ENCODE results near the gene PPM1D.
A peak's percentile ranks its signal among the peaks of the same experiment; 100 is the strongest.
"Not testable (repeated sequence)": the region's sequence is repeated elsewhere in the genome, so short reads cannot be mapped to it uniquely, and the experiment has no call there.

PPM1D gene

GRCh38 chr17:60599620-60600489, at the start of gene PPM1D:
TSS of gene PPM1D (plus strand) at chr17:60600193. CDS start at chr17:60600415, 222 bp downstream.
- no peaks in the 10 kb centered on the region for H3K9me3 ChIP-seq (ENCODE audit: insufficient read depth, low read length)
- peaks cover 25% of the 10 kb centered on the region for H3K4me1 ChIP-seq (ENCODE audit: low read length)
- peak within 1 kb of the TSS; percentile 100 for H3K4me2 ChIP-seq (ENCODE audit: low read length)
- H3K9ac ChIP-seq (ENCODE audit: low read length): peak within 1 kb of the TSS; percentile 88
- H4K20me1 ChIP-seq (ENCODE audit: insufficient read depth, low read length): peaks cover 28% of the 10 kb centered on the region
- peak within 1 kb of the TSS; percentile 66 for H3K27ac ChIP-seq (ENCODE audit: low read length)
- peak within 1 kb of the TSS; percentile 83 for H3K4me3 ChIP-seq (ENCODE audit: low read length)
- peaks cover 9% of the 10 kb centered on the region; the same call in 1 of the 2 replicates for H3K27me3 ChIP-seq (ENCODE audit: low read depth, low read length)
- peaks cover 48% of the 10 kb centered on the region for H3K79me2 ChIP-seq (ENCODE audit: low read length)
- no peak for TF ChIP-seq EZH2phosphoT487 (IDR thresholded peaks at IDR 0.05; ENCODE audit: low read depth)
- no peak for TF ChIP-seq CTCF (IDR thresholded peaks at IDR 0.05; ENCODE audit: low read depth, low read length)
- peaks cover 3% of the 10 kb centered on the region for H3K36me3 ChIP-seq (replicated peaks; ENCODE audit: low read depth, low read length)
- peak within 1 kb of the TSS; percentile 77 for H2AFZ ChIP-seq (ENCODE audit: low read depth, low read length)

DNA sequence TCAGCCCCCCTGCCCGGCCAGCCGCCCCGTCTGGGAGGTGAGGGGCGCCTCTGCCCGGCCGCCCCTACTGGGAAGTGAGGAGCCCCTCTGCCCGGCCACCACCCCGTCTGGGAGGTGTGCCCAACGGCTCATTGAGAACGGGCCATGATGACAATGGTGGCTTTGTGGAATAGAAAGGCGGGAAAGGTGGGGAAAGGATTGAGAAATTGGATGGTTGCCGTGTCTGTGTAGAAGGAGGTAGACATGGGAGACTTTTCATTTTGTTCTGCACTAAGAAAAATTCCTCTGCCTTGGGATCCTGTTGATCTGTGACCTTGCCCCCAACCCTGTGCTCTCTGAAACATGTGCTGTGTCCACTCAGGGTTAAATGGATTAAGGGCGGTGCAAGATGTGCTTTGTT, 47.7 kb upstream of the PPM1D start:
- not testable (repeated sequence) for H4K20me1 ChIP-seq (ENCODE audit: insufficient read depth, low read length); H3K4me1 ChIP-seq (ENCODE audit: low read length); H3K27ac ChIP-seq (ENCODE audit: low read length); H3K36me3 ChIP-seq (replicated peaks; ENCODE audit: low read depth, low read length); H2AFZ ChIP-seq (ENCODE audit: low read depth, low read length); H3K4me2 ChIP-seq (ENCODE audit: low read length); H3K9me3 ChIP-seq (ENCODE audit: insufficient read depth, low read length); H3K27me3 ChIP-seq (ENCODE audit: low read depth, low read length); H3K79me2 ChIP-seq (ENCODE audit: low read length); H3K9ac ChIP-seq (ENCODE audit: low read length); H3K4me3 ChIP-seq (ENCODE audit: low read length)

GRCh38 chr17:60554377-60554788, 45.6 kb upstream of the PPM1D start:
- Histone ChIP-seq H2AFZ (ENCODE audit: low read depth, low read length) (no peak overlapping the region), H3K27ac (ENCODE audit: low read length) (no peak overlapping the region), H3K4me1 (ENCODE audit: low read length) (no peaks in the 10 kb centered on the region), H3K36me3 (replicated peaks; ENCODE audit: low read depth, low read length) (no peaks in the 10 kb centered on the region), H3K27me3 (ENCODE audit: low read depth, low read length) (no peaks in the 10 kb centered on the region), H3K4me3 (ENCODE audit: low read length) (no peak overlapping the region), H4K20me1 (ENCODE audit: insufficient read depth, low read length) (no peaks in the 10 kb centered on the region), H3K79me2 (ENCODE audit: low read length) (no peaks in the 10 kb centered on the region), H3K9ac (ENCODE audit: low read length) (no peak overlapping the region), H3K9me3 (ENCODE audit: insufficient read depth, low read length) (peaks cover 13% of the 10 kb centered on the region; the same call in 1 of the 2 replicates), H3K4me2 (ENCODE audit: low read length) (no peak overlapping the region)
- no peak for TF ChIP-seq EZH2phosphoT487 (IDR thresholded peaks at IDR 0.05; ENCODE audit: low read depth)
- no peak for TF ChIP-seq CTCF (IDR thresholded peaks at IDR 0.05; ENCODE audit: low read depth, low read length)

DNA sequence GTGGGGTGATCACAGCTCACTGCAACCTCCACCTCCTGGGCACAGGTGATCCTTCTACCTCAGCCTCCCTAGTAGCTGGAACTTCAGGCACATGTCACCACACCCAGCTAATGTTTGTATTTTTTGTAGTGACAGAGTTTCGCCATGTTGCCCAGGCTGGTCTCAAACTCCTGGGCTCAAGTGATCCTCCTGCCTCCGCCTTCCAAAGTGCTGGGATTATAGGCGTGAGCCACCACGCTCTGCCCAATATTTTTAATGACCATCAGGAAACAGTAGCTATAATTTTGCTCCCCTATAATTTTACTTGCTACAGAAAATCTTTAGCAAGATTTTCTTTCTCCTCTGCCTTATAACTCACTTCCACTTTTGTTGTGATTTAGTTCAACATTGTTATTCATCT, 44.2 kb upstream of the PPM1D start:
- Histone ChIP-seq H3K4me3 (ENCODE audit: low read length) (no peak overlapping the region), H3K4me1 (ENCODE audit: low read length) (no peaks in the 10 kb centered on the region), H4K20me1 (ENCODE audit: insufficient read depth, low read length) (no peaks in the 10 kb centered on the region), H3K79me2 (ENCODE audit: low read length) (no peaks in the 10 kb centered on the region), H2AFZ (ENCODE audit: low read depth, low read length) (no peak overlapping the region), H3K27me3 (ENCODE audit: low read depth, low read length) (no peaks in the 10 kb centered on the region), H3K9ac (ENCODE audit: low read length) (no peak overlapping the region), H3K9me3 (ENCODE audit: insufficient read depth, low read length) (peaks cover 13% of the 10 kb centered on the region; the same call in 1 of the 2 replicates), H3K4me2 (ENCODE audit: low read length) (no peak overlapping the region), H3K27ac (ENCODE audit: low read length) (no peak overlapping the region), H3K36me3 (replicated peaks; ENCODE audit: low read depth, low read length) (no peaks in the 10 kb centered on the region)
- TF ChIP-seq EZH2phosphoT487 (IDR thresholded peaks at IDR 0.05; ENCODE audit: low read depth) (no peak), CTCF (IDR thresholded peaks at IDR 0.05; ENCODE audit: low read depth, low read length) (no peak)

Data from OCI-LY3 (cell line).